ENCODE measurements around the gene SPEF1.

Gene SPEF1

GRCh38 chr20:3788685-3789155 is 7.5 kb upstream of the SPEF1 start:
- no peak for DNase-seq (ENCODE audit: low spot score)

- no peak for DNase-seq (ENCODE audit: low spot score)
Observed at GRCh38 chr20:3787324-3788014, 6.2 kb upstream of the SPEF1 start.

GRCh38 chr20:3786665-3787323 is 5.5 kb upstream of the SPEF1 start, which contains the start of gene CENPB:
Gene CENPB, minus strand, starts transcription at chr20:3786740. Its CDS starts 257 bp downstream, at chr20:3786483.
- DNase-seq (ENCODE audit: low spot score), result peak; percentile 87

GRCh38 chr20:3786126-3786484 is 4.9 kb upstream of the SPEF1 start:
- peak; percentile 32 for DNase-seq (ENCODE audit: low spot score)

GRCh38 chr20:3785240-3786125 is 4.2 kb upstream of the SPEF1 start:
- no peak for DNase-seq (ENCODE audit: low spot score)

- no peak for DNase-seq (ENCODE audit: low spot score)
Observed at GRCh38 chr20:3784863-3785239, 3.6 kb upstream of the SPEF1 start.

- no peak for DNase-seq (ENCODE audit: low spot score)
Observed at GRCh38 chr20:3784216-3784853, 3.1 kb upstream of the SPEF1 start.

- DNase-seq (ENCODE audit: low spot score), result no peak
Observed at GRCh38 chr20:3783511-3784195, 2.4 kb upstream of the SPEF1 start.

GRCh38 chr20:3783068-3783489 is 1.8 kb upstream of the SPEF1 start:
- DNase-seq (ENCODE audit: low spot score), result no peak

GRCh38 chr20:3782597-3782996 is 1.3 kb upstream of the SPEF1 start:
- DNase-seq (ENCODE audit: low spot score), result no peak

- no peak for DNase-seq (ENCODE audit: low spot score)
Observed at GRCh38 chr20:3778976-3779375, 2.3 kb downstream of the SPEF1 start.

- peak; percentile 39 for DNase-seq (ENCODE audit: low spot score)
Observed at GRCh38 chr20:3777716-3778629, 3.3 kb downstream of the SPEF1 start.

GRCh38 chr20:3777381-3777715 is 3.9 kb downstream of the SPEF1 start:
- no peak for DNase-seq (ENCODE audit: low spot score)

- no peak for DNase-seq (ENCODE audit: low spot score)
Observed at GRCh38 chr20:3775457-3776108, 5.7 kb downstream of the SPEF1 start.

GRCh38 chr20:3771552-3772058 is 9.6 kb downstream of the SPEF1 start:
- DNase-seq (ENCODE audit: low spot score), result no peak

- DNase-seq (ENCODE audit: low spot score), result peak; percentile 79
Observed at GRCh38 chr20:3768342-3769130, 12.7 kb downstream of the SPEF1 start.

GRCh38 chr20:3767427-3768341 is 13.6 kb downstream of the SPEF1 start, which contains the start of gene ADISSP:
Gene ADISSP, minus strand, starts transcription at chr20:3767753. Its CDS starts 7,653 bp downstream, at chr20:3760100.
- DNase-seq (ENCODE audit: low spot score), result peak; percentile 96

GRCh38 chr20:3767110-3767426 is 14.2 kb downstream of the SPEF1 start:
- no peak for DNase-seq (ENCODE audit: low spot score)
